ENCODE measurements around the gene PRDM11. TPM values are rescaled to one million over a fixed set of nuclear protein-coding genes. Genes with fewer than 3 reads are reported as not detected.

The PRDM11 gene
- total RNA-seq, 2 donors from 2014 or later: 10.4 to 15.2 TPM

DNA sequence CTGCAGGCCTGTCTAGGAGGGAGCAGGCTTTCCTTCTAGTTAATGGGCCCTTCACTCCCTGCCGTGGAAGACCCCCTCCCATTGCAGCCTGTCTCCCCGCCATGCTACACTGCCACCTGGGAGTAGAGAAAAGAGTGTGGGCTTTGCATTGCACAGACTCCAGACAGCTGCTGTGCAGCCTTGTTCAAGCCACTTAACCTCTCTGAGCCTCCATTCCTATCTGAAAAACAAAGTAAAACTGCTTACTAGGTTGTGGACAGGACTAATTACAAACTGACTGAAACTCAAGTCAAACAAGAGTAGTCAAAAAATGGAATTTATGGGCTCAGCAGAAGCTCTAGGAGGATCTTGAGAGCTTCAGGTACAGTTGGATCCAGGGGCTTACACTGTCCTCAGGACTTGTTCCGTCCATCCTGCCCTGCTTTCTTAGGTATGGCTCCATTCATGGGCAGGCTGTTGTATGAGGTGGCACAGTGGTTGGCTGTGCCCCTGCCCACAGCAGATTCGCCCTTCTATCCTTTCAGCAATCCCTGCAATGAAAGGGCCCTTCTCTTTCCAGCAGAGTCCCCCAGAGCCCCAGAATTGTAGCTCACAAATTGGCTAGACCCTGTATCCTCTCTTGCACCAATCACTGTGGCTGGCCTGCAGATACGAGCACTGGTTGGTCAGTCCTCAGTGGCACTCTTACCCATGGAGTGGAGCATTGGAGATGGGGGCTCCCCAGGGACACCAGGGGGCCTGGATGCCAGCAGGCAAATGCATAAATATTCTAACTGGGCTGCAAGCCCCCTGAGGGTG lies 19.6 kb downstream of the PRDM11 start:
- Histone ChIP-seq H3K27me3 (ENCODE audit: control insufficient read depth, insufficient read depth, low read length, poor library complexity, severe bottlenecking) (no peaks in the 10 kb centered on the region), H3K9me3 (ENCODE audit: control insufficient read depth, low read length) (no peaks in the 10 kb centered on the region), H3K4me3 (ENCODE audit: low read length) (no peak overlapping the region), H3K9ac (ENCODE audit: extremely low read depth, low read length, poor library complexity, severe bottlenecking) (no peak overlapping the region), H3K36me3 (ENCODE audit: control insufficient read depth, insufficient read depth, low read length) (no peaks in the 10 kb centered on the region), H3K27ac (ENCODE audit: low read depth, low read length) (no peak overlapping the region), H3K4me1 (ENCODE audit: control insufficient read depth, insufficient read depth, low read length) (no peaks in the 10 kb centered on the region)
- TF ChIP-seq, protein P1, sequence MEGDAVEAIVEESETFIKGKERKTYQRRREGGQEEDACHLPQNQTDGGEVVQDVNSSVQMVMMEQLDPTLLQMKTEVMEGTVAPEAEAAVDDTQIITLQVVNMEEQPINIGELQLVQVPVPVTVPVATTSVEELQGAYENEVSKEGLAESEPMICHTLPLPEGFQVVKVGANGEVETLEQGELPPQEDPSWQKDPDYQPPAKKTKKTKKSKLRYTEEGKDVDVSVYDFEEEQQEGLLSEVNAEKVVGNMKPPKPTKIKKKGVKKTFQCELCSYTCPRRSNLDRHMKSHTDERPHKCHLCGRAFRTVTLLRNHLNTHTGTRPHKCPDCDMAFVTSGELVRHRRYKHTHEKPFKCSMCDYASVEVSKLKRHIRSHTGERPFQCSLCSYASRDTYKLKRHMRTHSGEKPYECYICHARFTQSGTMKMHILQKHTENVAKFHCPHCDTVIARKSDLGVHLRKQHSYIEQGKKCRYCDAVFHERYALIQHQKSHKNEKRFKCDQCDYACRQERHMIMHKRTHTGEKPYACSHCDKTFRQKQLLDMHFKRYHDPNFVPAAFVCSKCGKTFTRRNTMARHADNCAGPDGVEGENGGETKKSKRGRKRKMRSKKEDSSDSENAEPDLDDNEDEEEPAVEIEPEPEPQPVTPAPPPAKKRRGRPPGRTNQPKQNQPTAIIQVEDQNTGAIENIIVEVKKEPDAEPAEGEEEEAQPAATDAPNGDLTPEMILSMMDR (conservative IDR thresholded peaks at IDR 0.05): no peak
- Mint-ChIP-seq H3K4me1 (no peaks in the 10 kb centered on the region), H3K27ac (no peak overlapping the region), H3K4me3 (no peak overlapping the region), H3K27me3 (ENCODE audit: insufficient read depth) (no peaks in the 10 kb centered on the region), H3K9me3 (no peaks in the 10 kb centered on the region), H3K36me3 (ENCODE audit: low read depth) (no peaks in the 10 kb centered on the region)
- WGBS, 2 experiments (ENCODE audit: insufficient coverage in 1 of 2, insufficient read length in 1 of 2): 80 to 82% methylated on average over 1 to 5 of the region's 5 CpGs
- DNase-seq: no peak

DNA sequence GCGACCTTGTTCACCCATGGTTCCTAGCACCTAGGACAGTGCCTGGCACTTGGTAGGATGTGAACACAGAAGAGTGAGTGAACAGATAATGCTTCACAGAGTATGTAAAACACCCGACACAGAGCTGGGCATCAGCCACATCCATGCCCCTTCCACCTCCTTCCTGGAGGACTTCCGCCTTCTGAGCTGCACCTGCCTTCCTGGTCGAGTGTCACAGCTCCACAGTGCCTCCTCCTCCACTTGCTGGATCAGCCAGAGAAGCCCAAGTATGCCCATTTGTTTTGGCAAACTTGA lies 20.1 kb downstream of the PRDM11 start:
- Mint-ChIP-seq H3K27ac (no peak overlapping the region), H3K9me3 (no peaks in the 10 kb centered on the region), H3K27me3 (ENCODE audit: insufficient read depth) (no peaks in the 10 kb centered on the region), H3K4me1 (no peaks in the 10 kb centered on the region), H3K4me3 (no peak overlapping the region), H3K36me3 (ENCODE audit: low read depth) (no peaks in the 10 kb centered on the region)
- Histone ChIP-seq H3K27me3 (ENCODE audit: control insufficient read depth, insufficient read depth, low read length, poor library complexity, severe bottlenecking) (no peaks in the 10 kb centered on the region), H3K9me3 (ENCODE audit: control insufficient read depth, low read length) (no peaks in the 10 kb centered on the region), H3K27ac (ENCODE audit: low read depth, low read length) (no peak overlapping the region), H3K9ac (ENCODE audit: extremely low read depth, low read length, poor library complexity, severe bottlenecking) (no peak overlapping the region), H3K4me3 (ENCODE audit: low read length) (no peak overlapping the region), H3K4me1 (ENCODE audit: control insufficient read depth, insufficient read depth, low read length) (no peaks in the 10 kb centered on the region), H3K36me3 (ENCODE audit: control insufficient read depth, insufficient read depth, low read length) (no peaks in the 10 kb centered on the region)
- WGBS, 2 experiments (ENCODE audit: insufficient coverage in 1 of 2, insufficient read length in 1 of 2): 79 to 87% methylated on average over 3 to 4 of the region's 4 CpGs
- DNase-seq: no peak
- TF ChIP-seq, protein P1 (conservative IDR thresholded peaks at IDR 0.05): no peak

DNA sequence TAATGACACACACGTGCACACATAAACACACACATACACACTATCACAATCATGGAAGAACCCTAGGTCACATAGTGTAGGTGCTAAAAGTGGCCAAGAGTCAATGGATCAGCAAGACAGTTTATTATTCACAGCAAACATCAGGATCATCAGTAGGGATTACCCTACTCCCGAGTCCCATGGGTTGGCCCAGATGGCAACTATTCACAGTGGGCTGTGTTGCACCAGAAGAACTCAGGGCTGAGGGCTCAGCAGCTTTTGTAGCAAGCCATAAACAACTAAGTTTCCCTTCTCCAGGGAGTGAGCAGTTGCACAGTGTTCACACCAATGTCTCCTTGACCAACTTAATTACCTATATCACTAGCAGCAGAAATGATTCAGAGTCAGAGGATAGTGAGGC lies 20.8 kb downstream of the PRDM11 start:
- H3K4me1 Mint-ChIP-seq: no peaks in the 10 kb centered on the region
- H3K27me3 Mint-ChIP-seq (ENCODE audit: insufficient read depth): no peaks in the 10 kb centered on the region
- no peak overlapping the region for H3K27ac ChIP-seq (ENCODE audit: low read depth, low read length)
- H3K9me3 Mint-ChIP-seq: no peaks in the 10 kb centered on the region
- H3K27ac Mint-ChIP-seq: no peak overlapping the region
- no peaks in the 10 kb centered on the region for H3K9me3 ChIP-seq (ENCODE audit: control insufficient read depth, low read length)
- 76 to 90% methylated on average over 1 to 2 of the region's 2 CpGs for WGBS, 2 experiments (ENCODE audit: insufficient coverage in 1 of 2, insufficient read length in 1 of 2)
- no peak overlapping the region for H3K4me3 Mint-ChIP-seq
- H3K9ac ChIP-seq (ENCODE audit: extremely low read depth, low read length, poor library complexity, severe bottlenecking): no peak overlapping the region
- H3K36me3 ChIP-seq (ENCODE audit: control insufficient read depth, insufficient read depth, low read length): no peaks in the 10 kb centered on the region
- no peaks in the 10 kb centered on the region for H3K4me1 ChIP-seq (ENCODE audit: control insufficient read depth, insufficient read depth, low read length)
- TF ChIP-seq, protein P1 (conservative IDR thresholded peaks at IDR 0.05): no peak
- H3K4me3 ChIP-seq (ENCODE audit: low read length): no peak overlapping the region
- H3K27me3 ChIP-seq (ENCODE audit: control insufficient read depth, insufficient read depth, low read length, poor library complexity, severe bottlenecking): no peaks in the 10 kb centered on the region
- H3K36me3 Mint-ChIP-seq (ENCODE audit: low read depth): no peaks in the 10 kb centered on the region
- no peak for DNase-seq

All from endodermal cell (in vitro differentiated cells).